MM.1S (cell line): ENCODE data around the gene FOXG1.

Experiments
- CTCF ChIP-seq: fragments of 300-600 bp; sonication (generic); IDR thresholded peaks from 2 replicates; pipeline ENCODE4 v1.5.1; 2016; ENCODE audit warnings: antibody characterized with exemption, low read length, mixed read lengths
- EZH2 ChIP-seq: fragments of 300-600 bp; sonication (generic); optimal IDR thresholded peaks from 2 replicates; pipeline ENCODE3; 2017; ENCODE audit warnings: low read depth, mild to moderate bottlenecking, antibody characterized with exemption, low read length, mixed read lengths
- EZH2phosphoT487 ChIP-seq: fragments of 300-600 bp; sonication (generic); IDR thresholded peaks from 2 replicates; pipeline ENCODE4 v1.6.1; 2018; ENCODE audit warnings: antibody characterized with exemption, low read length

DNA sequence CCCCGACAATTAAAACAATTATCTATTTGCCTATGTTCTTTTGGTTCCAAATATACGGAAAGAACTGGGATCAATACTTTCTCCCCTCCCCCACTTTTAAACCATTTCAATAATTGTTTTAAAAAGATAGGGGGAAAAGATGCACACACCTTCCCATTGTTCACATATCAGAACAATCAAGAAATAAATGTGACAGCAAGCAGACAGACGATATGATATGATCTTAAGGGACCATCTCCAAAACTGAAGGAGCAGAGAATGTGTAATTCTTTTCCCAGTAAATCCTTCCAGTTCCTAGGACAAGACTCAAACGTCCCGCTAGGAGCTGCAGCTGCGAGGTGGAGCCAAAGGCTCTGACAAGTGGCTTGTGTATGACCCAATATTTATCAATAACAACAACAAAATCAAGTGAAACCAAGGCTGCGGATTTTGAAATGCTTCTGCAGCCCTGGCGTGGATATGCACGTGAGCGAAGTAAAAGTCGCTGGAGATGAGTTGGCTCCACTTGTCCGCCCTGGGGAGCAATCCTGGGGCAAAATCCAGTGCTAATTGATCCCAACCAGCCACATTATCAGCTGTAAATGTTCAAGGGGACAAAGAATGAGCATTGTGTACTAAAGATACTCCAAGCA lies 8.2 kb upstream of the FOXG1 start:
- TF ChIP-seq CTCF = no peak
- no peak for TF ChIP-seq EZH2
- no peak for TF ChIP-seq EZH2phosphoT487
